22Rv1 (cell line): Measurements from ENCODE around the gene CPOX.

ENCODE experiments used
- H3K27ac ChIP-seq: fragments of 450-650 bp; 2 replicates; pipeline ENCODE4 v1.5.1; 2017
- ZFX ChIP-seq: fragments of 450-650 bp; IDR thresholded peaks from 2 replicates; pipeline ENCODE4 v1.6.1; 2017; ENCODE audit warnings: antibody characterized with exemption, borderline replicate concordance
- TF ChIP-seq, protein P1 (sequence below): fragments of 450-650 bp; IDR thresholded peaks from 2 replicates; pipeline ENCODE4 v1.5.1; 2017; ENCODE audit warnings: mild to moderate bottlenecking

CPOX gene

DNA sequence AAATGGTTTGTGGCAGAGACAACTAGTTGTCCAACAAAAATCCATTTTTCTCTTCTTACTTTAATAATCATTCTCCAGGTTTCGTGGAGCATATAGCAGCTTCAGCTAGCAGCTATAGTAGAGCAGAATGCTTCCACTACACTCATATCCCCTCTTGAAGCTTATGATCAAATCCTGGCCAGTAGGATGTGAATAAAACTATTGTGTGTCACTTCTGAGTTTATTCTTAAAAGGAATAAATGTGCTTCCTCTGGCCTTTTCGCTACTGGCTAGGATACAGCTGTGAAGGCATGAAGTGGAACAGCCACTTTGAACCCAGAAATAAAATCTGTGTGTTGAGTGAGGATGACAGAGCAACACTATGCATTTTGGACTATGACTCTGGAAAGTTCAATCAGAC, 7.8 kb upstream of the CPOX start:
- H3K27ac ChIP-seq, result no peak overlapping the region
- TF ChIP-seq, protein P1, sequence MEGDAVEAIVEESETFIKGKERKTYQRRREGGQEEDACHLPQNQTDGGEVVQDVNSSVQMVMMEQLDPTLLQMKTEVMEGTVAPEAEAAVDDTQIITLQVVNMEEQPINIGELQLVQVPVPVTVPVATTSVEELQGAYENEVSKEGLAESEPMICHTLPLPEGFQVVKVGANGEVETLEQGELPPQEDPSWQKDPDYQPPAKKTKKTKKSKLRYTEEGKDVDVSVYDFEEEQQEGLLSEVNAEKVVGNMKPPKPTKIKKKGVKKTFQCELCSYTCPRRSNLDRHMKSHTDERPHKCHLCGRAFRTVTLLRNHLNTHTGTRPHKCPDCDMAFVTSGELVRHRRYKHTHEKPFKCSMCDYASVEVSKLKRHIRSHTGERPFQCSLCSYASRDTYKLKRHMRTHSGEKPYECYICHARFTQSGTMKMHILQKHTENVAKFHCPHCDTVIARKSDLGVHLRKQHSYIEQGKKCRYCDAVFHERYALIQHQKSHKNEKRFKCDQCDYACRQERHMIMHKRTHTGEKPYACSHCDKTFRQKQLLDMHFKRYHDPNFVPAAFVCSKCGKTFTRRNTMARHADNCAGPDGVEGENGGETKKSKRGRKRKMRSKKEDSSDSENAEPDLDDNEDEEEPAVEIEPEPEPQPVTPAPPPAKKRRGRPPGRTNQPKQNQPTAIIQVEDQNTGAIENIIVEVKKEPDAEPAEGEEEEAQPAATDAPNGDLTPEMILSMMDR, result no peak
- no peak for TF ChIP-seq ZFX

DNA sequence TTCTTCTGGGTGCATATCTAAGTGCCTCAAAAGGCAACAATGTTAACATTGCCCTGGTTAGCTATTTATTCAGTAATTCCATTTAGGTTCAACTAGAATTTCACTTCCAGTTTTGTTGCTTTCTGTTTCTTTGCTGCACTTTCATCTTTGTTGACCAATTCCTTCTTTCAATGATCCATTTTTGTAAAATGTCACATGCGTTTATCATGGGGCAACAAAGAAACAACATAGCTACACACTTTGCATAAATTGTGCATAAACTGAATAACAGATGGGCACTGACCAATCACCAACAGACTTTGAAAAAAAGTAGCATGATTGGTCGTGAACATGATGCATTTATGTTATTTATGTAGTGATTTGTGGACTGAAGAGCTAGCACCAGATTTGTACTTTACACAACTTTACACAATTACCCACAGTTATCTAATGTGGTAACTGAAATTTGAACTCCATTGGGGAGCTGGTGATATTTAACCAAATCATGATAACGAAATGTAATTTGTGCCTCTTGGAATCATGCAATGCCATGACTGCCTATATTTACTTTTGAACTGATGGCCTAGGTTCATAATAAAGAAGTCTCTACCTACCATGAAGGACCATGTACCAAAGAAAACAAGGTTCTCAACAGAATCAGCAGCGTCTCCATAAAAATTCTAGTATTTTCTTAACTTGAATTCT, 7.1 kb upstream of the CPOX start:
- H3K27ac ChIP-seq, result no peak overlapping the region
- no peak for TF ChIP-seq ZFX
- TF ChIP-seq, protein P1, result no peak

DNA sequence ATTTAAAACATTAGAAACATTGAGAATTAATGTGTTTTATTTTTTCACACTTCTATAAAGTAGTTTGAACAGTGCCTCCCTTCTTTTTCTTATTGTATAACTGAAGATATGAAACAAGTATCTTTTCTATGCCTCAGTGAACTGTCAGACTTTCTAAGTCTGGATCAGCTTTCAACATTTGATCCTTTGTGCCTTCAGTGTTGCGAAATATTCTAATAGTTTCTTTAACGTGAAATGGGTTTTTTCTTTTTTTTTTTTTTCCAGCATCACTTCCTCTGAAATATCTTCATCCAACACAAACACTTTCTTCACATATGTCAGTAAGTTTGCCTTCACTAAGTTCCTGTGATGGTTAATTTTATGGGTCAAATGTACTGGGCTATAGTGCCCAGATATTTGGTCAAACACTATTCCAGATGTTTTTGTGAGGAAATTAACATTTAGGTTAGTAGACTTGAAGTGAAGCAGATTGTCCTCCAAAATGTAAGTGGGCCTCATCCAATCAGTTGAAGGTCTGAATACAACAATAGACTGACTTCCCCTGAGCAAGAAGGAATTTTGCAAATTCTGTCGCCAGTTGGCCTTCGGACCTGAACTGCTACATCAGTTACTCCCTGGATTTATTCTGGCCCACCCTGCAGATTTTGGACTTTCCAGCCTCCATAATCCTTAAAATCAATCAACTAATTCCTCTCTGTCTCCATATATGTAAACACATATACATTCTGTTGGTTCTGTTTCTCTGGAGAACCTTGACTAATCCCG, 6.4 kb upstream of the CPOX start:
- no peak overlapping the region for H3K27ac ChIP-seq
- no peak for TF ChIP-seq ZFX
- TF ChIP-seq, protein P1, result no peak

DNA sequence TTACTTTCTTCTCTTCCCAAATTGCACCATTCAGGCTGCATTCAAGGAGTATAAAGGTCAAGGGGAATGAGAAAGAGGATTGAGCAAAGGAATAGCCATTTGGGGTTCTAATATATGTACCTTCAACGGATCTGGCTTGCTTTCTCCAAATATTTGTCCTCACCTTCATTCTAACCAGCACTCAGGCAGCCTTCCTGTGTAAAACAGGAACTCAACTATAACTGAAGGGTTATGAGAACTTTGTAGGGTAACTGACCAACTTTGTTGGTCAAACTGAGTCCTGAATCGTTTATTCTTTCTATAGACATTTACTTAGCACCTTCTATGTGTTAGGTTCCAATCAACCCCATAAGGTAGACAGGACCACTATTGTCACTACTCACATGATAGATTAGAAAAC, 5.1 kb upstream of the CPOX start:
- no peak overlapping the region for H3K27ac ChIP-seq
- TF ChIP-seq, protein P1, result no peak
- no peak for TF ChIP-seq ZFX

DNA sequence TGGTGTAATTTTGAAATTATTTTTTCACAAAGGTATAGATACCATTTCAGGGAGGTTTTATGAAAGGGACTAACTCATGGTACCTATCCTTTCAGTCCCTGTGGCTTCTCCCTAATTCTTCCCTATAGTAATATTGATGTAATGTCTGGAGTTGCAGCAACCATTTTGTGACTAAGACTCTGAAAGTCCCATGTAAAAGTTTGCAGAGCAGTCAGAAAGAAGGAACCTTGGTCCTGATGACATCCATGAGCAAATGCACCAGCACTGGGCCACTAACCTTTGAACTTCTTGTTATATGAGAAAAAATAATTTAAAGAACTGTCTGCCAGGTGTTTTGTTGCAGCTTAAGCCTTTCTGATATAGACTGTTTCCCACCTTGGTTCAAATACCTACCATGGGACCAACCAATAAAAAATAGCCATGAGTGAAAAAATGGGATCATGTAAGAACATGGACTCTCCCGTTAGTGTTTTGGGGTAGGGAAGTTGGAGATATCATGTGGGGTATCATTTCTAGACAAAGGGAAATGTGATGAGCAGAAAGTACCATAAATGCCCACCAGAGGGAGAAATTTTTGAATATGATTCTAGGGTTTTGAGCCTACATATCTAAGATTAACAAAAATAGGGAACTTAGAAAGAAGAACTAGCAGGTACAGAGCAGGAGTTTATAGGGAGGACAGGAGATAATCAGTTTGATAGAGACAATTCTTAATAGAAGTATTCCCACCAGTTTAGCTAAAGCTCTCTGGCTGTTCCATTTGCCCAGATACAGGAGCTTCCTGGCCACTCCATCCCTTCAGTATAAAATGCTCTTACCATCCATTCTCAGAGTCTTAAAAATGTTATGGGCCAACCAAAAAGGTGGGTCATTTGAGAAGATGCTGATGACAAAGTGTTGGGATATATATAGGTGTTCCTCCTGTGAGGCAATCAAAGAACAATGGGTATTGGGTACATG, 3.4 kb upstream of the CPOX start:
- TF ChIP-seq ZFX, result no peak
- TF ChIP-seq, protein P1, result peak; percentile 74
- no peak overlapping the region for H3K27ac ChIP-seq

DNA sequence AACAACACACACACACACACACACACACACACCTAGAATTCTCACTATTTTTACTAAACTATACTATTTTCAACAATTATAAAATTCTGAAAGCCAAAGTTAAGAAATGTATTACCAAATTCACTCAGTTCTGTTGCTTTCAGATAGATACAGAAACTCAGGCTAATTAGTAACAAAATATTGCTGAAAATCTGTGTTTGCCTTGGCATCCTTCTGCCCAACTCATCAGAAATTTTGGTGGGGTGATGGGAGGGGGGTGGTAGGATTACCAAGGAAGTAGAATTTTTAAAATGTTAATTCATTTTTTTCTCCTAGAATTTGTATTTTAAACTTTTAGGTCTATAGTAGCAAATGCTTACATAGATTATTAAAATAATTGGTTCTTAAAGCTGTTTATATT, 2.7 kb upstream of the CPOX start:
- TF ChIP-seq ZFX, result no peak
- TF ChIP-seq, protein P1, result no peak
- no peak overlapping the region for H3K27ac ChIP-seq
